Measurements from ENCODE around the gene WDR5. TPM values are rescaled to one million over a fixed set of nuclear protein-coding genes. Genes with fewer than 3 reads are reported as not detected.
"Not testable (repeated sequence)": the region's sequence is repeated elsewhere in the genome, so short reads cannot be mapped to it uniquely, and the experiment has no call there.

WDR5 gene
- polyA plus RNA-seq, 4 donors: 14.6 to 36.7 (median 23.2) TPM

DNA sequence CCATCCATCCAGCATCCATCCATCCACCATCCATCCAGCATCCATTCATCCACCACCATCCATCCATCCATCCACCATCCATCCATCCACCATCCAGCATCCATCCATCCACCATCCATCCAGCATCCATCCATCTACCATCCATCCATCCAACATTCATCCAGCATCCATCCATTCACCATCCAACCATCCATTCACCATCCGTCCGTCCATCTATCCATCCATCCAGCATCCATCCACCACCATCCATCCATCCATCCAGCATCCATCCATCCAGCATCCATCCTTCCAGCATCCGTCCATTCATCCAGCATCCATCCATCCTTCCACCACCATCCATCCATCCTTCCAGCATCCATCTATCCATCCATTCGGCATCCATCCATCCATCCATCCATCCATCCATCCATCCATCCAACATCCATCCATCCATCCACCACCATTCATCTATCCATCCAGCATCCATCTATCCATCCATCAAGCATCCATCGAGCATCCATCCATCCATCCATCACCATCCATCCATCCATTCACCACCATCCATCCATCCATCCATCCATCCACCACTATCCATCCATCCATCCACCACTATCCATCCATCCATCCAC lies 32.4 kb upstream of the WDR5 start:
- no peaks in the 10 kb centered on the region for H3K9me3 ChIP-seq (ENCODE audit: control insufficient read depth in 2 of 2, insufficient read depth in 1 of 2, low read depth in 1 of 2, low read length in 1 of 2)
- no peaks in the 10 kb centered on the region for H3K36me3 ChIP-seq (ENCODE audit: control insufficient read depth in 3 of 3, insufficient read depth in 2 of 3, low read depth in 1 of 3, low read length in 3 of 3)
- no peaks in the 10 kb centered on the region for H3K4me1 ChIP-seq (ENCODE audit: control insufficient read depth in 3 of 3, insufficient read depth in 2 of 3, low read depth in 1 of 3, low read length in 2 of 3)
- WGBS, 3 donors: 70 to 88% (median 71%) methylated on average over 5 of the region's 5 CpGs
- H3K27ac ChIP-seq (ENCODE audit: low read depth in 1 of 3, low read length in 2 of 3): no peak overlapping the region
- DNase-seq: no peak
- no peak overlapping the region for H3K4me3 ChIP-seq (ENCODE audit: low read depth in 1 of 3, low read length in 3 of 3)
- no peak for FAIRE-seq
- H3K27me3 ChIP-seq (ENCODE audit: control insufficient read depth in 3 of 3, insufficient read depth in 3 of 3, low read length in 3 of 3): no peaks in the 10 kb centered on the region

- H3K4me3 ChIP-seq (ENCODE audit: low read depth in 1 of 3, low read length in 3 of 3): no peak overlapping the region
- H3K4me1 ChIP-seq (ENCODE audit: control insufficient read depth in 3 of 3, insufficient read depth in 2 of 3, low read depth in 1 of 3, low read length in 2 of 3): no peaks in the 10 kb centered on the region
- H3K36me3 ChIP-seq (ENCODE audit: control insufficient read depth in 3 of 3, insufficient read depth in 2 of 3, low read depth in 1 of 3, low read length in 3 of 3): no peaks in the 10 kb centered on the region
- H3K9me3 ChIP-seq (ENCODE audit: control insufficient read depth in 2 of 2, insufficient read depth in 1 of 2, low read depth in 1 of 2, low read length in 1 of 2): no peaks in the 10 kb centered on the region
- 64 to 78% (median 74%) methylated on average over 9 of the region's 9 CpGs for WGBS, 3 donors
- DNase-seq: no peak
- H3K27me3 ChIP-seq (ENCODE audit: control insufficient read depth in 3 of 3, insufficient read depth in 3 of 3, low read length in 3 of 3): no peaks in the 10 kb centered on the region
- no peak for FAIRE-seq
- H3K27ac ChIP-seq (ENCODE audit: low read depth in 1 of 3, low read length in 2 of 3): no peak overlapping the region
Observed at GRCh38 chr9:134111064-134111463, 24.8 kb upstream of the WDR5 start.

GRCh38 chr9:134112561-134112960 lies 23.3 kb upstream of the WDR5 start:
- WGBS, 3 donors: 84 to 87% (median 84%) methylated on average over 6 of the region's 6 CpGs
- FAIRE-seq (no peak), DNase-seq (no peak)
- Histone ChIP-seq H3K4me1 (ENCODE audit: control insufficient read depth in 3 of 3, insufficient read depth in 2 of 3, low read depth in 1 of 3, low read length in 2 of 3) (no peaks in the 10 kb centered on the region), H3K4me3 (ENCODE audit: low read depth in 1 of 3, low read length in 3 of 3) (no peak overlapping the region), H3K36me3 (ENCODE audit: control insufficient read depth in 3 of 3, insufficient read depth in 2 of 3, low read depth in 1 of 3, low read length in 3 of 3) (no peaks in the 10 kb centered on the region), H3K27me3 (ENCODE audit: control insufficient read depth in 3 of 3, insufficient read depth in 3 of 3, low read length in 3 of 3) (no peaks in the 10 kb centered on the region), H3K27ac (ENCODE audit: low read depth in 1 of 3, low read length in 2 of 3) (no peak overlapping the region), H3K9me3 (ENCODE audit: control insufficient read depth in 2 of 2, insufficient read depth in 1 of 2, low read depth in 1 of 2, low read length in 1 of 2) (no peaks in the 10 kb centered on the region)

DNA sequence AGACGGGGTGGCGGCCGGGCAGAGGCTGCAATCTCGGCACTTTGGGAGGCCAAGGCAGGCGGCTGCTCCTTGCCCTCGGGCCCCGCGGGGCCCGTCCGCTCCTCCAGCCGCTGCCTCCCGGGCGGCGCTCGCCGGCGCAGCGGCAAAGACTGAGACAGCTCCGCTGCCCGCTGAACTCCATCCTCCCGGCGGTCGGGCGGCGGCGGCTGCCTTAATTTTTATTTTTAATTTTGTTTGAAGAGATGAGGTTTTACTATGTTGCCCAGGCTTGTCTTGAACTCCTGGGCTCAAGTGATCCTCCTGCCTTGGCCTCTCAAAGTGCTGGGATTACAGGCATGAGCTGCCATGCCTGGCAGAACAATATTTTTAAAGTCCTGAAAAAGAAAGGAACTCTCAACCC lies 16.9 kb upstream of the WDR5 start:
- not testable (repeated sequence) for H3K36me3 ChIP-seq (ENCODE audit: control insufficient read depth in 3 of 3, insufficient read depth in 2 of 3, low read depth in 1 of 3, low read length in 3 of 3); FAIRE-seq; DNase-seq; H3K27me3 ChIP-seq (ENCODE audit: control insufficient read depth in 3 of 3, insufficient read depth in 3 of 3, low read length in 3 of 3); H3K27ac ChIP-seq (ENCODE audit: low read depth in 1 of 3, low read length in 2 of 3); H3K4me3 ChIP-seq (ENCODE audit: low read depth in 1 of 3, low read length in 3 of 3); H3K9me3 ChIP-seq (ENCODE audit: control insufficient read depth in 2 of 2, insufficient read depth in 1 of 2, low read depth in 1 of 2, low read length in 1 of 2); H3K4me1 ChIP-seq (ENCODE audit: control insufficient read depth in 3 of 3, insufficient read depth in 2 of 3, low read depth in 1 of 3, low read length in 2 of 3)
- 96 to 99% (median 98%) methylated on average over 7 to 21 of the region's 26 CpGs for WGBS, 3 donors

- Histone ChIP-seq H3K27me3 (ENCODE audit: control insufficient read depth in 3 of 3, insufficient read depth in 3 of 3, low read length in 3 of 3) (no peaks in the 10 kb centered on the region), H3K27ac (ENCODE audit: low read depth in 1 of 3, low read length in 2 of 3) (no peak overlapping the region), H3K4me3 (ENCODE audit: low read depth in 1 of 3, low read length in 3 of 3) (no peak overlapping the region), H3K36me3 (ENCODE audit: control insufficient read depth in 3 of 3, insufficient read depth in 2 of 3, low read depth in 1 of 3, low read length in 3 of 3) (no peaks in the 10 kb centered on the region), H3K9me3 (ENCODE audit: control insufficient read depth in 2 of 2, insufficient read depth in 1 of 2, low read depth in 1 of 2, low read length in 1 of 2) (no peaks in the 10 kb centered on the region), H3K4me1 (ENCODE audit: control insufficient read depth in 3 of 3, insufficient read depth in 2 of 3, low read depth in 1 of 3, low read length in 2 of 3) (no peaks in the 10 kb centered on the region)
- 47 to 67% (median 58%) methylated on average over 10 of the region's 10 CpGs for WGBS, 3 donors
- FAIRE-seq (no peak), DNase-seq (no peak)
Observed at GRCh38 chr9:134123764-134124128, 12.1 kb upstream of the WDR5 start.

- Histone ChIP-seq H3K4me1 (ENCODE audit: control insufficient read depth in 3 of 3, insufficient read depth in 2 of 3, low read depth in 1 of 3, low read length in 2 of 3) (no peaks in the 10 kb centered on the region), H3K27ac (ENCODE audit: low read depth in 1 of 3, low read length in 2 of 3) (no peak overlapping the region), H3K4me3 (ENCODE audit: low read depth in 1 of 3, low read length in 3 of 3) (no peak overlapping the region), H3K27me3 (ENCODE audit: control insufficient read depth in 3 of 3, insufficient read depth in 3 of 3, low read length in 3 of 3) (no peaks in the 10 kb centered on the region), H3K9me3 (ENCODE audit: control insufficient read depth in 2 of 2, insufficient read depth in 1 of 2, low read depth in 1 of 2, low read length in 1 of 2) (no peaks in the 10 kb centered on the region), H3K36me3 (ENCODE audit: control insufficient read depth in 3 of 3, insufficient read depth in 2 of 3, low read depth in 1 of 3, low read length in 3 of 3) (no peaks in the 10 kb centered on the region)
- no peak for FAIRE-seq
- 67 to 75% (median 70%) methylated on average over 15 to 16 of the region's 16 CpGs for WGBS, 3 donors
- DNase-seq: no peak
Observed at GRCh38 chr9:134125413-134126095, 10.3 kb upstream of the WDR5 start.

DNA sequence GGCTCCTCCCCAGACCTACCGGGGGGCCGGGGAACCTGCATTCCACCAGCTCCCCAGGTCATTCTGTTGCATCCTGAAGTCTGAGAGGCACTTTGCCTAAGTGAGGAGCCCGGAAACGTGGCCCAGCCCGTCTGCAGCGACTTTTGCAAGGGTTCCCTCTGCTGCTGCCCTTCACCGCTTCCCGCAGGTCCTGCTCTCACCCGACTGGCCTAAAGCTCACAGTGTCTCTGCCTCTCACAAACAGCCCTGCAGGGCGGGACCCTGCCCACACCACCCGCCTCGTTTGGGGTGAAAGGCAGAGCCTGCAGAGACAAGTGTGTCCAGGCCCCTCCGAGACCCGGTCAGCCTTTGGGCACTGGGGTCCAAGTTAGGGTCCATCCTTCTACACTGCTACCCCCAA lies 9.5 kb upstream of the WDR5 start:
- H3K27ac ChIP-seq (ENCODE audit: low read depth in 1 of 3, low read length in 2 of 3): no peak overlapping the region
- DNase-seq (no peak), FAIRE-seq (no peak)
- H3K27me3 ChIP-seq (ENCODE audit: control insufficient read depth in 3 of 3, insufficient read depth in 3 of 3, low read length in 3 of 3): no peaks in the 10 kb centered on the region
- peaks cover 0 to 3% (median 2%) of the 10 kb centered on the region in 3 donors for H3K4me1 ChIP-seq (ENCODE audit: control insufficient read depth in 3 of 3, insufficient read depth in 2 of 3, low read depth in 1 of 3, low read length in 2 of 3)
- no peaks in the 10 kb centered on the region for H3K9me3 ChIP-seq (ENCODE audit: control insufficient read depth in 2 of 2, insufficient read depth in 1 of 2, low read depth in 1 of 2, low read length in 1 of 2)
- H3K36me3 ChIP-seq (ENCODE audit: control insufficient read depth in 3 of 3, insufficient read depth in 2 of 3, low read depth in 1 of 3, low read length in 3 of 3): no peaks in the 10 kb centered on the region
- 78 to 82% (median 79%) methylated on average over 14 of the region's 14 CpGs for WGBS, 3 donors
- H3K4me3 ChIP-seq (ENCODE audit: low read depth in 1 of 3, low read length in 3 of 3): no peak overlapping the region

DNA sequence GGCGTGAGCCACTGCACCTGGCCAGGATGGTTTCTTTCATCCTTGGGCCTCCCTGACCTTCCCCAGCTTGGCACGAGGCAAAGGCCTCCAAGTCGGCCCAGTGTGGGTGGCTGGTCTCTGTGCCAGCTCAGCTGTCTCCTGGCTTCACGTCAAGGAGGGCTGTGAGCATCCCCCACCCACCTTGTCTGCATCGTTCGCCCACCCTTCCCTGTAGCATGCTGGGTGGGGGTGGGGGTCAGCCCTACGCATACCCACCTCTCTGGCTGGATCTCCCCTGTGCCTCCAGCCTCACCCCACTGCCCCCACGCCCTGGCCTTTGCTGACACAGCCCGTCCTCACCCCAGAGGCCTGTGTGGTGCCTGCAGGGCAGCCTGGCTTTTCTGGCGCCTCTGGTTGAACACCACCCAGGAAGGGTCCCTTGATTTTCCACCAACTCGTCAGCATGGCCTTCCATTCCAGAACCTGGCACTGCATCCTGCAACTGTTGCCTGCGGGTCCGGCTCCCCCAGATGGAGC lies 8.8 kb upstream of the WDR5 start:
- DNase-seq (no peak), FAIRE-seq (no peak)
- Histone ChIP-seq H3K4me1 (ENCODE audit: control insufficient read depth in 3 of 3, insufficient read depth in 2 of 3, low read depth in 1 of 3, low read length in 2 of 3) (peaks cover 0 to 3% (median 2%) of the 10 kb centered on the region in 3 donors), H3K36me3 (ENCODE audit: control insufficient read depth in 3 of 3, insufficient read depth in 2 of 3, low read depth in 1 of 3, low read length in 3 of 3) (no peaks in the 10 kb centered on the region), H3K27ac (ENCODE audit: low read depth in 1 of 3, low read length in 2 of 3) (no peak overlapping the region), H3K9me3 (ENCODE audit: control insufficient read depth in 2 of 2, insufficient read depth in 1 of 2, low read depth in 1 of 2, low read length in 1 of 2) (no peaks in the 10 kb centered on the region), H3K27me3 (ENCODE audit: control insufficient read depth in 3 of 3, insufficient read depth in 3 of 3, low read length in 3 of 3) (no peaks in the 10 kb centered on the region), H3K4me3 (ENCODE audit: low read depth in 1 of 3, low read length in 3 of 3) (no peak overlapping the region)
- 79 to 84% (median 80%) methylated on average over 12 to 13 of the region's 13 CpGs for WGBS, 3 donors
